ENCODE data around the gene DET1.

Gene DET1

GRCh38 chr15:88529021-88529630, 17.4 kb downstream of the DET1 start:
- peaks cover 13 to 54% of the 10 kb centered on the region in 2 experiments for H3K36me3 ChIP-seq (ENCODE audit: control insufficient read depth in 2 of 2, insufficient read depth in 1 of 2, low read length in 2 of 2)
- H3K4me3 ChIP-seq (ENCODE audit: low read depth, low read length), result no peak overlapping the region
- ChIA-PET POLR2A (no interaction called here), CTCF (interaction anchor here (1.1 kb wide), 1 partner anchor 87 kb away, joined by 4 read pairs; no protein-coding TSS in a partner anchor)
- no peak overlapping the region for H3K27ac ChIP-seq (ENCODE audit: extremely low read depth, low read depth, low read length)
- TF ChIP-seq TCF7L2 (IDR thresholded peaks at IDR 0.05; ENCODE audit: borderline replicate concordance, low read depth, low read length) (peak; percentile 51; the same call in 1 of the 2 replicates), SP7 (tag by site-specific recombination; IDR thresholded peaks at IDR 0.05) (0 out of 2 replicates have a peak, but pooled peaks have one; percentile 57), KLF7 (tag by site-specific recombination; IDR thresholded peaks at IDR 0.05; ENCODE audit: borderline replicate concordance) (no peak)
- H3K9me3 ChIP-seq (ENCODE audit: control insufficient read depth, insufficient read depth, low read depth, low read length), result no peaks in the 10 kb centered on the region; the same call in 1 of the 2 replicates
- H3K4me1 ChIP-seq (ENCODE audit: control insufficient read depth, insufficient read depth, low read length), result peaks cover 3% of the 10 kb centered on the region; the same call in 1 of the 2 replicates

GRCh38 chr15:88526247-88526879, 20.1 kb downstream of the DET1 start:
- Histone ChIP-seq H3K9me3 (ENCODE audit: control insufficient read depth, insufficient read depth, low read depth, low read length) (no peaks in the 10 kb centered on the region), H3K4me1 (ENCODE audit: control insufficient read depth, insufficient read depth, low read length) (peaks cover 3% of the 10 kb centered on the region; the same call in 1 of the 2 replicates), H3K36me3 (ENCODE audit: control insufficient read depth in 2 of 2, insufficient read depth in 1 of 2, low read length in 2 of 2) (peaks cover 16 to 56% of the 10 kb centered on the region in 2 experiments), H3K4me3 (ENCODE audit: low read depth, low read length) (no peak overlapping the region), H3K27ac (ENCODE audit: extremely low read depth, low read depth, low read length) (no peak overlapping the region)
- POLR2A ChIA-PET, result no interaction called here
- TF ChIP-seq ZNF362 (tag by site-specific recombination; IDR thresholded peaks at IDR 0.05) (no peak), ZNF792 (tag by site-specific recombination; IDR thresholded peaks at IDR 0.05) (no peak), ZNF23 (tag by site-specific recombination; IDR thresholded peaks at IDR 0.05; ENCODE audit: borderline replicate concordance) (no peak), ZNF558 (tag by site-specific recombination; IDR thresholded peaks at IDR 0.05) (no peak), ZXDB (tag by site-specific recombination; IDR thresholded peaks at IDR 0.05) (no peak), ZBTB20 (tag by site-specific recombination; IDR thresholded peaks at IDR 0.05) (no peak), ZNF747 (tag by site-specific recombination; IDR thresholded peaks at IDR 0.05) (no peak), ZFP69B (tag by site-specific recombination; IDR thresholded peaks at IDR 0.05) (no peak), ZNF514 (tag by site-specific recombination; IDR thresholded peaks at IDR 0.05) (no peak), FEZF1 (tag by site-specific recombination; IDR thresholded peaks at IDR 0.05) (no peak), ZNF555 (tag by site-specific recombination; conservative IDR thresholded peaks at IDR 0.05) (no peak), ZNF18 (tag by site-specific recombination; IDR thresholded peaks at IDR 0.05) (no peak), ZNF549 (tag by site-specific recombination; IDR thresholded peaks at IDR 0.05) (no peak), ZNF292 (tag by site-specific recombination; IDR thresholded peaks at IDR 0.05; ENCODE audit: borderline replicate concordance, low read depth) (no peak), ZNF426 (tag by site-specific recombination; IDR thresholded peaks at IDR 0.05) (no peak), ZNF692 (tag by site-specific recombination; IDR thresholded peaks at IDR 0.05) (no peak), ZNF707 (tag by site-specific recombination; IDR thresholded peaks at IDR 0.05) (no peak), ZSCAN16 (tag by site-specific recombination; IDR thresholded peaks at IDR 0.05) (no peak), ZNF585B (tag by site-specific recombination; IDR thresholded peaks at IDR 0.05) (no peak), ZNF530 (tag by site-specific recombination; IDR thresholded peaks at IDR 0.05; ENCODE audit: low read depth) (no peak)
- CTCF ChIA-PET, result no interaction called here

All from HEK293 (cell line).